ENCODE results near the gene SLC35F1.

SLC35F1 gene

GRCh38 chr6:118122801-118123200 is 215.7 kb downstream of the SLC35F1 start:
- no peak for DNase-seq (ENCODE audit: low read depth in 2 of 2)

DNA sequence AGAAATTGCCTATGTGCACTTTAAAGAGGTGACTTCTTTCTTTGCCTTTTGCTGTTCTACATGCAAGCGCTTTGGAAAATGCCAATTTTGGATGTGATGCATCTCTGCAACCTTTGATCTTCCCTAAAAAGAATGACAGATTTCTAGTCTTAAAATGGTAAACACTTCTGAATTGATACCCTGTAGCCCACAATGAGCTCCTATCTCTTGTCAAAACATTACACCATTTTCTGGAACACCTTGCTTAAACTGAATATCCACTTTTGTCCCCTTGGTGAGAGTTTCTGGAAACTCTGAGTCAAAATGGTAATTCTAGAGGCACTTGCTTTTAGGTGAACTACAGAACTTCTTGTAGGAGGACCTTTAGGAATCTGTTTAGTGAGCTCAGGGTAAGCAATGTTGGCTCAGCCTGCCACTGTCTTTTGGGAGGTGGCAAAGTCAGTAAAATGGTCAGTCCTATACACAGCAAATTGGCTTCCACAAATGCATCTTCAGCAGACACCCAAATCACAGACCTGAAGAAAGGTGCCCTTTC is 216.5 kb downstream of the SLC35F1 start:
- no peak for DNase-seq (ENCODE audit: low read depth in 2 of 2)

DNA sequence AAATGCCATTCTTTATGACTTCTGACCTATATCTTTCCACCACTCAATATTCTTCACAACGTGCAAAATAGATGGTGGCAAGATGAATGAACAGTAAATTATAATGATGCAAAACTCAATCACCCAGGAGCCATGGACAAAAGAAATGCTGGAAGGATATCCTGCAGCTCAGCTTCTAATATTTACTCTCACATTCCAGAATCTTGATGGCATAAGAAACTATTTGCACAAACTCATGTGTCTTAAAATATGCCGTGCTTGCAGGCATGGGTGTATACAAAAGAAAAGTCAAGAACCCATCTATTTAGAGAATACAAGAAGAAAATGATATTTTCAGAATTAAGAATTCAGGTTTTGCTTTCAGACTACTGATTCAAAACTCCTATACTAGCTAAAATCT is 217.8 kb downstream of the SLC35F1 start:
- DNase-seq (ENCODE audit: low read depth in 2 of 2) = no peak

DNA sequence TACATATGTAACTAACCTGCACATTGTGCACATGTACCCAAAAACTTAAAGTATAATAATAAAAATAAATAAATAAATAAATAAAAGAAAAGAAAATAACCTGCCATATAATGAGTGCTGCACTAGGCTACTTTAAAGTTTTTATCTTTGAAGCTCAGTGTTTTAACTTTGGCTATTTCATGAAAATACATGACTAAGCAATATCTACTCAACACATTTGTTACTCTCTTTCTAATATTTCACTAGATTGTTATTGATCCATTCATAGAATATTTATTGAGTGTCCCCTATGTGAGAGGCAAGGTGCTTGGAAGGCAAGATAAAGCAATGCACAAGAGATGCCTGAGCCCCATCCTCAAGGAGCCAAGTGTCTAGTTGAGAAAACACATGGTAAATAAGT is 221.7 kb downstream of the SLC35F1 start:
- no peak for DNase-seq (ENCODE audit: low read depth in 2 of 2)

DNA sequence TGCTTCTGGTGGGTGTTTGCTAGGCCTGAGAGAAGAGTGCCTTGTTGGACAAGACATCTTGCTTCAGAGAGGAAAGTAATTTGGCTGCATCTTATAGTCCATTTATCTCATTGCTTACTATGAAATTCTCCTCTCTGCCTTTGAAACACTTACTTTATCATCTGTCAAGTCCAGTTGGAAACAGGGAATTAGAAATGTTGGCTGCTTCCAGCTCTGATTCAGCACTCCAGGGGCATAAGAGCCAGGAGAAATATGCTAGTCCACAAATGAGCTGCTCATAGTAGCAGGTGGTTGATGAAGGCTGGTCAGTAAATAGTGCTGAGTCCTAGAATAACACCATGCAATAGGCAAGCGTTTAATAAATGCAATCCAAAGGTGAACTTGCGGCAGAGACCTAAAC is 227.1 kb downstream of the SLC35F1 start:
- no peak for DNase-seq (ENCODE audit: low read depth in 2 of 2)

DNA sequence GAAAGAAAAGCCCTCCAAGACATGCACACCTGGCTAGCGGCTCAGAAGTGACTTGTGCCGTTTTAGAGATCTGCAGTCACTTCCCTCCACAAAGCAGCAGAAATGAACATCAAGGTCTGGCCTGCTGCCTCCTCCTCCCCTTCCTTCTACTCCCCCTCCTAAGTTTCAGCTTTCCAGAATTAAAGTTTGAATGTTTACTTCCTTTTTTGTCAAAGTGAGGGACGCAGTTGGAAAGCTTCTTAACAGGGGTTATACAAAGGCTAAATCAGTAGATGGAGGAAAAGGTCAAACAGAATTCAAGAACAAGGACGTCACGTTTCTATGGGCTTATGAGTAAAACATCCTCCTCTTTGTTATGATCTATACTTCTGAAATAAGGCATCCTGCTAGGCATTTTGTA is 227.7 kb downstream of the SLC35F1 start:
- no peak for DNase-seq (ENCODE audit: low read depth in 2 of 2)

DNA sequence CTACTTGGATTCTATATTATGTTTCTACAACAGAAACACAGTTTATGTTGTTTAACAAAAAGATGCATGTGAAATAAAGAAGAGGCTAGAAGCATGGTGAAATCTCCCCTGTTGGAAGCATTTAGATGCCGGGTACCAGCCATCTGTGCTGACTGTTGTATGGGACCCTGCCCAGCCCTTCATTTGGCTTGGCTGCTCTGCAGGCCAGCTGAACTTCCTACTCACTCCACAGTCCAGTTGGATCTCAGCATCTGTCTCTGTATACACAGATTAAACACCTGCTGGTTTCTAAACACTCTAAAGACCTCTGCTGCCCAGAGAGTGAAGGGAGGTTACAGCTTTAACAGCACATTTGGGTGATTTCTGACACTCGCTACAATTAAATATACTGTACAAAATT is 228.3 kb downstream of the SLC35F1 start:
- no peak for DNase-seq (ENCODE audit: low read depth in 2 of 2)

DNA sequence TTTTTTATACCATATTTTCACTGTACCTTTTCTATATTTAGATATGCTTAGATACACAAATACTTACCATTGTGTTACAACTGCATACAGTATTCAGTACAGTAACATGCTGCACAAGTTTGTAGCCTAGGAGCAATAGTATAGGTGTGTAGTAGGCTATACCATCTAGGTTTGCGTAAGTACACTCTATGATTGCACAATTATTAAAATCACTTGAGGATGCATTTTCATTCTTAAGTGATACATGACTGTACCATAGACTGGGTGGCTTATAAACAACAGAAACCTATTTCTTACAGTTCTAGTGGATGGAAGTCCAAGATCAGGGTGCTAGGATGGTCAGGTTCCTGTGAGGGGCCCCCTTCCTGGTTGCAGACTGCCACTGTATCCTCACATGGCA is 234.1 kb downstream of the SLC35F1 start:
- DNase-seq (ENCODE audit: low read depth in 2 of 2) = no peak

- no peak for DNase-seq (ENCODE audit: low read depth in 2 of 2)
Measured at GRCh38 chr6:118146584-118146983, 239.5 kb downstream of the SLC35F1 start.

- no peak for DNase-seq (ENCODE audit: low read depth in 2 of 2)
Measured at GRCh38 chr6:118147511-118147910, 240.4 kb downstream of the SLC35F1 start.

DNA sequence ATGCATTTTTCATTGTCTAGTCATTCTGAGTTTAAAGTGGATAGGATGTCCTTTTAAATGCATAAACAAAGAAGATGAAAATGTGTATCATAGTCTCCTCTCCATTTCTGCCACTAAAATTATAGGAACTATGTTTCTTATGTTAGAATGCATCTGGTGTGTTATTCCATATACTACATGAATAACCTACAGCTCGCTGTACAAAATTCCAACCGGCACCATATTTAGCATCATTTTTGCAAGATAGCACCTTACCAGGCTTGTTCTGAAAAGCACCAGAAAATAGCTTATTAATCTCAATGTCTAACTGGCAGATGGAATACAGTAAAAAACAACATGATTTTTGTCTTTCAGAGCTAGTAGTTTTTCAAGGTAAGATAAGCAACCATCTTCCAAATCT is 241.5 kb downstream of the SLC35F1 start:
- DNase-seq (ENCODE audit: low read depth in 2 of 2) = no peak

GRCh38 chr6:118152524-118152923 is 245.5 kb downstream of the SLC35F1 start:
- no peak for DNase-seq (ENCODE audit: low read depth in 2 of 2)

DNA sequence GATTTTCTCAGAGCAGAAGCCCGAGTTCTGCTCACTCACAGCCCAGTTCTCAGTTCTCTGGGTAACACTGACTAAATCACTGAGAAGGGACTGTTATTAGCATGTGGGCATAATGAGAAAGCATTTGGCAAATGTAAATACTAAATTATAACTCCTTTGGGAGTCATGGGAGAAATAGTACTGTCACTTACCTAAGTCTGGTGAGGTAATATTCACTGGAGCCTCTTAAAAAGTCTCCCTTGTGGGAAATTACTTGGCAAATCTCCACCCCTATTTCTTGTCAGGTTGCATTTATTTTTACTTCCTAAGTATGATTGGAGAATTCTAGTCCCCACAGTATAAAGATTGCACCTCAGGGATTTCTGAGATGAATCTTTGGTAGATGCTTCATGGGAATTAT is 254.3 kb downstream of the SLC35F1 start:
- DNase-seq (ENCODE audit: low read depth in 2 of 2) = no peak

GRCh38 chr6:118163542-118163941 is 256.5 kb downstream of the SLC35F1 start:
- DNase-seq (ENCODE audit: low read depth in 2 of 2) = no peak

GRCh38 chr6:118165500-118165899 is 258.4 kb downstream of the SLC35F1 start:
- no peak for DNase-seq (ENCODE audit: low read depth in 2 of 2)

GRCh38 chr6:118168421-118168820 is 261.4 kb downstream of the SLC35F1 start:
- no peak for DNase-seq (ENCODE audit: low read depth in 2 of 2)

GRCh38 chr6:118171852-118172251 is 264.8 kb downstream of the SLC35F1 start:
- no peak for DNase-seq (ENCODE audit: low read depth in 2 of 2)

GRCh38 chr6:118174071-118174470 is 267.0 kb downstream of the SLC35F1 start:
- DNase-seq (ENCODE audit: low read depth in 2 of 2) = no peak

GRCh38 chr6:118177720-118178119 is 270.7 kb downstream of the SLC35F1 start:
- DNase-seq (ENCODE audit: low read depth in 2 of 2) = no peak

DNA sequence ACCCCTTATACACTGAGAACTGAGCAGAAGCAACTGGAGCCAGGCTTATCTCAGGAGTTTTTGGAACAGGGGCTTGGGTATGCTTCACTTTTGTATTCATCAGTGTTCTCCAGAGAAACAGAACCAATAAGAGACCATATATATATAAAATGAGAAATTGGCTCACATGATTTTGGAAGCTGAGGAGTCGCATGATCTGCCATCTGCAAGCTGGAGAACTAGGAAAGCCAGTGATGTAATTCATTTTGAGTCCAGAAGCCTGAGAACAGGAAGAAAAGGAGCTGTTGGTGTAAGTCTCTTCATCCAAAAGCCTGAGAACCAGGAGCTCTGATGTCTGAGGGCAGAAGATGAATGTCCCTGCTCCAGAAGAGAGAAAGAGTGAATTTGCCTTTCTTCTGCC is 272.0 kb downstream of the SLC35F1 start:
- DNase-seq (ENCODE audit: low read depth in 2 of 2) = no peak

DNA sequence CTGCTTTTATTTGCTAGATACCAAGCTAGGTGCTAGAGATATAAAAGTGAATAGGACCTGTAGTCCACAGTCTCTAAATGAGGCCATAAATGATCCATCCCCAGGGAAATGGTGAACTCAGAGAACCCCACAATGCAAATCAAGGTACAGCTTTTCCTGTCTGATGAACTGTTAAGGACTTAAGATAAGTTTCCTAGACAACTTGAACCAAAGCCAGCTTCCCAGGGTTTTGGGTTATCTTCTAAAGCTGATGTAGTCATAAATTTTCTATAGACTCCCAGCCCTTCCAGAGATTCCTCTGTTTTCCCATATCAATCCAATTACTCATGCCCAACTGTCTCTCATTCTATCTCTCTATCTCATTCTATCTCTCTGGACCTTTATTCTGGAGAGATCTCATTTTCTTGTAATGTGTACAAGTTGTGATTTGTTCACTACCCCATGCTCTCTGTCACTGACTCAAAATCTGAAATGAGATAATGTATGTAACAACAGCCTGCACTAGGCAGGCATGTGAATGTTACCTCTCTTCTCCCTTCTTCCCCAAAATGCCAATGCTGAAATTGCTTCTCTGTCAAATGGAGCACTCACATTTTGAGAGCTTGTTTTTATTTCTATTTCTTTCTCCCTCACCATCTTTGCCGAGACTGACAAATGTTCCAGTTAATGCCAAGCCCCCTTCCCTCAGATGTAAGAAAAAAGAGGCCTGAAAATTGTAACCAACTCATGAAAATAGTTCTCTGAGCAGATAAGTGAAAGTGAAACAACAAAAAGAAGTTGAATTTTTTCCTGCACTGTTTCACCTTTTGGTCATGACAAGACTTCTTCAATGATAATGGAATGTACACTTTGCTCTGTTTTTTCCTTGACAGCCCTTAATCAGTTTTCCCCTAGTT is 279.9 kb downstream of the SLC35F1 start:
- DNase-seq (ENCODE audit: low read depth in 2 of 2) = no peak

- no peak for DNase-seq (ENCODE audit: low read depth in 2 of 2)
Measured at GRCh38 chr6:118187568-118188164, 280.6 kb downstream of the SLC35F1 start.

DNA sequence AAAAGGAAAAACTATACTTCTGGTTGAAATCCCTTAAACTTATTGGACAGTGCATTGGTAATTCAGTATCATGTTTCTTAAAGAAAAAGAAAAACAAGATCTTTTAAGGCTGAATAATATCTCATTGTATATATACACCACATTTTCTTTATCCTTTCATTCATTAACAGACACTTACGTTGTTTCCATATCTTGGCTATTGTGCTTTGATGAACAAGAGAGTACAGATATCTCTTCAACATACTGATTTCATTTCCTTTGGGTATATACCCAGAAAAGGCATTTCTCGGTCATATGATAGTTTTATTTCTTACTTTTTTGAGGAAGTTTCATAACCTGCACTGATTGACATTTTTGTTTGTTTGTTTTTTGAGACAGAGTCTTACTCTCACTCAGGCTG is 281.5 kb downstream of the SLC35F1 start:
- no peak for DNase-seq (ENCODE audit: low read depth in 2 of 2)

Data from stimulated activated CD8-positive, alpha-beta memory T cell treated with anti-CD3 and anti-CD28 coated beads, Interleukin-2, amount 100 ng/mL, for 1 hour (primary cell).